Activated CD4-positive, alpha-beta T cell treated with anti-CD3 and anti-CD28 coated beads, Interleukin-2, amount 10 ng/mL, durations not matched to agents 7 days and 5 days (primary cell): ENCODE data around the gene TMEM165. TPM values are rescaled to one million over a fixed set of nuclear protein-coding genes. Genes with fewer than 3 reads are reported as not detected.

ENCODE experiments used
- CTCF ChIA-PET: fragments of 350-600 bp; sonication (Branson Sonifier 250); formaldehyde crosslinking; loops from one replicate; lab custom pipeline; 2021; ENCODE audit warnings: antibody characterized with exemption; lab: Charles Lee
- POLR2A ChIA-PET: fragments of 350-600 bp; sonication (Branson Sonifier 250); formaldehyde crosslinking; loops from one replicate; lab custom pipeline; 2021; ENCODE audit warnings: antibody characterized with exemption; lab: Charles Lee
- DNase-seq: peaks from one replicate; pipeline ENCODE4 v3.0.0-alpha.2; 2020
- H3K27ac Mint-ChIP-seq: one replicate; pipeline ENCODE4 v1.8.0; 2021; ENCODE audit warnings: mild to moderate bottlenecking, moderate library complexity, mixed read lengths
- H3K27me3 Mint-ChIP-seq: one replicate; pipeline ENCODE4 v1.8.0; 2021; ENCODE audit warnings: mixed read lengths
- H3K36me3 Mint-ChIP-seq: one replicate; pipeline ENCODE4 v1.8.0; 2021; ENCODE audit warnings: low read depth, mixed read lengths
- H3K4me1 Mint-ChIP-seq: one replicate; pipeline ENCODE4 v1.8.0; 2021; ENCODE audit warnings: mixed read lengths
- H3K4me3 Mint-ChIP-seq: one replicate; pipeline ENCODE4 v1.8.0; 2021; ENCODE audit warnings: mild to moderate bottlenecking, moderate library complexity, mixed read lengths
- H3K9me3 Mint-ChIP-seq: one replicate; pipeline ENCODE4 v1.8.0; 2021; ENCODE audit warnings: mixed read lengths
- total RNA-seq, 2 experiments: library from RNA; stranded (reverse); gene quantifications; one replicate each; pipeline ENCODE4 v1.2.3, GENCODE V29; 2021

Gene TMEM165
- total RNA-seq, 2 experiments from 2014 or later: 61.8 to 61.9 TPM

- no peak overlapping the region for H3K4me3 Mint-ChIP-seq
- ChIA-PET POLR2A (no interaction called here), CTCF (no interaction called here)
- peaks cover 25% of the 10 kb centered on the region for H3K4me1 Mint-ChIP-seq
- peaks cover 18% of the 10 kb centered on the region for H3K36me3 Mint-ChIP-seq
- DNase-seq: no peak
- H3K27ac Mint-ChIP-seq: no peak overlapping the region
- no peaks in the 10 kb centered on the region for H3K27me3 Mint-ChIP-seq
- no peaks in the 10 kb centered on the region for H3K9me3 Mint-ChIP-seq
Measured at GRCh38 chr4:55411621-55412020, 15.9 kb downstream of the TMEM165 start.

GRCh38 chr4:55416176-55416575, 20.4 kb downstream of the TMEM165 start:
- ChIA-PET POLR2A (no interaction called here), CTCF (interaction anchor here (0.9 to 1.2 kb wide), 3 partner anchors 21 to 39 kb away, joined by 3 to 5 read pairs (median 3); partner anchors contain the start of gene TMEM165)
- Mint-ChIP-seq H3K4me1 (peaks cover 3% of the 10 kb centered on the region), H3K9me3 (no peaks in the 10 kb centered on the region), H3K36me3 (peaks cover 32% of the 10 kb centered on the region), H3K4me3 (no peak overlapping the region), H3K27ac (no peak overlapping the region), H3K27me3 (no peaks in the 10 kb centered on the region)
- no peak for DNase-seq

GRCh38 chr4:55424791-55425190, 29.0 kb downstream of the TMEM165 start:
- ChIA-PET CTCF (no interaction called here), POLR2A (no interaction called here)
- Mint-ChIP-seq H3K27me3 (no peaks in the 10 kb centered on the region), H3K36me3 (peaks cover 55% of the 10 kb centered on the region), H3K4me3 (no peak overlapping the region), H3K4me1 (peaks cover 9% of the 10 kb centered on the region), H3K27ac (no peak overlapping the region), H3K9me3 (no peaks in the 10 kb centered on the region)
- no peak for DNase-seq

- peaks cover 15% of the 10 kb centered on the region for H3K4me1 Mint-ChIP-seq
- H3K9me3 Mint-ChIP-seq: no peaks in the 10 kb centered on the region
- no peak overlapping the region for H3K4me3 Mint-ChIP-seq
- POLR2A ChIA-PET: interaction anchor here (0.6 kb wide), 1 partner anchor 44 kb away, joined by 5 read pairs; no protein-coding TSS in a partner anchor
- no peak for DNase-seq
- peaks cover 30% of the 10 kb centered on the region for H3K36me3 Mint-ChIP-seq
- CTCF ChIA-PET: no interaction called here
- no peaks in the 10 kb centered on the region for H3K27me3 Mint-ChIP-seq
- no peak overlapping the region for H3K27ac Mint-ChIP-seq
Measured at GRCh38 chr4:55431710-55432336, 36.1 kb downstream of the TMEM165 start.

DNA sequence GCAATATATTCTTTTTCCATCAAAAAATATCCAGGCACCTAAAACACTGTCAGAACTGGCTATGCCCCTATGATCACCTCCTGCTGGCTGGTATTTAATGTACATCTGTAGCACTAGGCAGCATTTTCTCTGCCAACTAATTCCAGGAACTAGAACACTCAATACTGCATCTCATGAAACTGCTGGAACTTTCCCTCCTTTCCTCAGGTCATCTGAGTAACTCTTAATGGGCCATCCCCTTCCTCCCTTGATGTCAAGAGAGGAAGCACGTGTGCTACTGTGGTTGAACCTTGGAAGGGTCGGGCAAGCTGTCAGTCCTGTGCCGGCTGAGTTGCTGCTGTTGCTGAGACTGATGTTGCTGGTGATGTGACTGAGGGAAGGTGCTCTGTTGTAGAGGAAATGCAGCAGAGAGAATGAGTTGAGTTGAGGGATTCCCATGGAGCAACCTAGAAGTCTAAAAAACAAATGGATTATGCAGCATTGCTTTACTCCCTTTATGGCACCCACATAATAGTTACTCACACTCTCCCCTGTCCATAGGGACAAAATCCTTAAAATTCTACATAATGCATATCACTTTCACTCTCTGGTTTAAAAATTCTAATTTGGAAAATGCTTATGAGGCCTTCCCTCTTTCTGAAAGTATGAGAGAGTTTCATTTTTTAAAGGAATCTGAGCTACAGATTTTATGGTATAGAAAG, 39.5 kb downstream of the TMEM165 start:
- Mint-ChIP-seq H3K27ac (no peak overlapping the region), H3K4me1 (peaks cover 15% of the 10 kb centered on the region), H3K36me3 (peaks cover 34% of the 10 kb centered on the region), H3K9me3 (no peaks in the 10 kb centered on the region), H3K27me3 (no peaks in the 10 kb centered on the region), H3K4me3 (no peak overlapping the region)
- ChIA-PET CTCF (interaction anchor here (0.6 to 1.7 kb wide), 2 partner anchors 10 to 17 kb away, joined by 3 to 4 read pairs; no protein-coding TSS in a partner anchor), POLR2A (no interaction called here)
- peak; percentile 22 for DNase-seq

DNA sequence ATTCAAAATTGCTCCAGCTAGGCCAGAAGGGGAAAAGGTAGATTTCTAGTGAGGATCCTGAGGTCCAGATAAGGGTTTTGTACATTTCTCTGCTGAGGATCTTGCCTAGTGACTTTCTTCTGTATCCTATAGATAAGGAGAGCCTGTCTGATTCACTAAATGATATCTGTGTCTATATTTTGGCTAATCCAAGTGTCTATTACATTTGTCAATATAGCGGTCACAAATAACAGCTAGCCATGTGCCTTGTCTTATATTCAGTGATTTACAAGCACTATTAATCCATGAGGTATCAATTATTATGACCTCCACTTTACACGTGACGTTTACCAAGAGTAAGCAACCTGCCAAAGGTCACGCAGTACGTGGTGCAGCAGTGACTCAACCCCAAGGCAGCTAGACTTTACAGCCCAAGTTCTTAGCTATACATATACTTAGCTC, 41.6 kb downstream of the TMEM165 start:
- H3K27ac Mint-ChIP-seq: peak overlapping the region; percentile 4
- H3K36me3 Mint-ChIP-seq: peaks cover 40% of the 10 kb centered on the region
- CTCF ChIA-PET: interaction anchor here (1.3 to 1.6 kb wide), 2 partner anchors 12 to 91 kb away, joined by 4 read pairs; partner anchors contain the start of gene SRD5A3
- peaks cover 19% of the 10 kb centered on the region for H3K4me1 Mint-ChIP-seq
- no peak for DNase-seq
- POLR2A ChIA-PET: no interaction called here
- no peak overlapping the region for H3K4me3 Mint-ChIP-seq
- no peaks in the 10 kb centered on the region for H3K9me3 Mint-ChIP-seq
- no peaks in the 10 kb centered on the region for H3K27me3 Mint-ChIP-seq

DNA sequence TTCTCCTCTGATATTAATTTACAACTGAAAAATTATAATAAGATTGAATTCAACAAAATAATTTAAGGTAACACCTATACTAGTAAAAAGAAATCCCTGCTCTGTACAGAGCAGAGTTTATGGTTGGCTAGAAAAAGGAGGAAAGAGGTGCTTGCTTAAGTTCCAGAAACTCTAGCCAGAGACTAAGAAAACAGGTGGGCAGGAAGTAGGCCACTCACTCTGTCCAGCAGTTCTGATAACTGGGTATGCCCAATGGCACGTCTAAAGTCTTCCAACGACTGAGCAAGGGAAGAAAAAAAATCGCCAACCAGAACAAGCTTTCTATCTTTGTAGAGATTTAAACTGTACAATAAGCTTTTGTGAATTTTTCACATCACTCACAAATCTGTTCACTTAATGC, 42.1 kb downstream of the TMEM165 start:
- H3K36me3 Mint-ChIP-seq: peaks cover 44% of the 10 kb centered on the region
- no peak for DNase-seq
- ChIA-PET CTCF (interaction anchor here (1.1 to 1.6 kb wide), 3 partner anchors 11 to 92 kb away, joined by 3 to 4 read pairs (median 4); partner anchors contain the start of gene SRD5A3), POLR2A (no interaction called here)
- H3K4me3 Mint-ChIP-seq: no peak overlapping the region
- H3K27ac Mint-ChIP-seq: peak overlapping the region; percentile 3
- no peaks in the 10 kb centered on the region for H3K9me3 Mint-ChIP-seq
- peaks cover 19% of the 10 kb centered on the region for H3K4me1 Mint-ChIP-seq
- no peaks in the 10 kb centered on the region for H3K27me3 Mint-ChIP-seq

GRCh38 chr4:55438314-55438713, 42.6 kb downstream of the TMEM165 start:
- Mint-ChIP-seq H3K4me3 (no peak overlapping the region), H3K27me3 (no peaks in the 10 kb centered on the region), H3K9me3 (no peaks in the 10 kb centered on the region), H3K36me3 (peaks cover 42% of the 10 kb centered on the region), H3K27ac (no peak overlapping the region), H3K4me1 (peaks cover 19% of the 10 kb centered on the region)
- ChIA-PET CTCF (interaction anchor here (1.1 kb wide), 1 partner anchor 41 kb away, joined by 3 read pairs; no protein-coding TSS in a partner anchor), POLR2A (no interaction called here)
- DNase-seq: no peak

GRCh38 chr4:55439023-55439422, 43.3 kb downstream of the TMEM165 start:
- no peaks in the 10 kb centered on the region for H3K9me3 Mint-ChIP-seq
- CTCF ChIA-PET: interaction anchor here (1.1 kb wide), 1 partner anchor 41 kb away, joined by 3 read pairs; no protein-coding TSS in a partner anchor
- H3K27ac Mint-ChIP-seq: no peak overlapping the region
- H3K36me3 Mint-ChIP-seq: peaks cover 42% of the 10 kb centered on the region
- H3K4me3 Mint-ChIP-seq: no peak overlapping the region
- no peaks in the 10 kb centered on the region for H3K27me3 Mint-ChIP-seq
- POLR2A ChIA-PET: no interaction called here
- no peak for DNase-seq
- peaks cover 19% of the 10 kb centered on the region for H3K4me1 Mint-ChIP-seq

DNA sequence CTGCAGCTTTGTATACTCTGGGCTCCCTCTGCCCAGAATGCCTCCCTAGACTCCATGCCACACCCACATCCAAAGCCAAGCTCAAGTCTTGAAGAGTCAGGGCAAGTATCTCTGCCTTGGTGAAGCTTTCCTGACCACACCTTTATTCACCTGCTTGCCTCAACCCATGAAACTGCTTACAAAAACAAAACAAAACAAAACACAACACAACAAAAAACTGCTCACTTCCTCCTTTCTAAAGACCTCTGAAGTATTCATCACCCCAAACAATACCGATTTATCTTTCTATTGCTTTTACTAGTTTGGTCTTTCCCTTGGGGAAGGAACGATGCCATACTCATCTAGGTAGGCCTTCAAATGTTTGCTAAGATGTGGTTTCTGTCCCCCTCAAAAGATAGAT, 45.0 kb downstream of the TMEM165 start:
- no peaks in the 10 kb centered on the region for H3K27me3 Mint-ChIP-seq
- ChIA-PET POLR2A (no interaction called here), CTCF (interaction anchor here (1.5 kb wide), 2 partner anchors 45 to 55 kb away, joined by 3 read pairs; partner anchors contain the start of gene TMEM165)
- no peaks in the 10 kb centered on the region for H3K9me3 Mint-ChIP-seq
- H3K36me3 Mint-ChIP-seq: peaks cover 32% of the 10 kb centered on the region
- no peak overlapping the region for H3K27ac Mint-ChIP-seq
- H3K4me1 Mint-ChIP-seq: peaks cover 4% of the 10 kb centered on the region
- no peak overlapping the region for H3K4me3 Mint-ChIP-seq
- DNase-seq: no peak

DNA sequence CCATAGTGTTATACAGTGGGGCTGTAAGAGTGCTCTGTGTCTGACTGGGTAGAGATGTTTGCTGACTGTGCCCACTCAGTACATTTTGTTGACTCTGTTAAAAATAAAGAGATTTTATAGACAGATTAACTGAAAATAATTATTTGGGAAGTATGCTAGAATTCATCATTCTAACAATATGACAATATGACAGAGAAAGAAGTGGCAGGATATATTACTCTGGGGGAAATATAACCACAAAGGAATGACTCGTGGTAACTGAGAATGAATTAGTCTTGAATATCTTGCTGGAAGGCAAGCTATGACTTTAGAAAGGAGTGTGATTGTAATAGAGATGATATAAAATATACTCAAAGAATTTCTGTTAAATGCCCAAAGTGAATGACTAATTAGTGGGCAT, 46.8 kb downstream of the TMEM165 start:
- Mint-ChIP-seq H3K9me3 (no peaks in the 10 kb centered on the region), H3K36me3 (peaks cover 29% of the 10 kb centered on the region), H3K27ac (no peak overlapping the region), H3K27me3 (no peaks in the 10 kb centered on the region), H3K4me1 (peaks cover 10% of the 10 kb centered on the region), H3K4me3 (no peak overlapping the region)
- CTCF ChIA-PET: interaction anchor here (1.5 kb wide), 2 partner anchors 47 kb away, joined by 3 to 4 read pairs; partner anchors contain the start of gene TMEM165
- POLR2A ChIA-PET: no interaction called here
- no peak for DNase-seq

GRCh38 chr4:55444827-55445226, 49.1 kb downstream of the TMEM165 start:
- Mint-ChIP-seq H3K36me3 (peaks cover 25% of the 10 kb centered on the region), H3K27ac (no peak overlapping the region), H3K27me3 (no peaks in the 10 kb centered on the region), H3K4me3 (no peak overlapping the region), H3K4me1 (peaks cover 17% of the 10 kb centered on the region), H3K9me3 (no peaks in the 10 kb centered on the region)
- ChIA-PET POLR2A (no interaction called here), CTCF (interaction anchor here (1.0 to 1.5 kb wide), 2 partner anchors 10 to 15 kb away, joined by 3 to 4 read pairs; no protein-coding TSS in a partner anchor)
- DNase-seq: no peak
